ENCODE measurements around the gene TARBP1.

DNA sequence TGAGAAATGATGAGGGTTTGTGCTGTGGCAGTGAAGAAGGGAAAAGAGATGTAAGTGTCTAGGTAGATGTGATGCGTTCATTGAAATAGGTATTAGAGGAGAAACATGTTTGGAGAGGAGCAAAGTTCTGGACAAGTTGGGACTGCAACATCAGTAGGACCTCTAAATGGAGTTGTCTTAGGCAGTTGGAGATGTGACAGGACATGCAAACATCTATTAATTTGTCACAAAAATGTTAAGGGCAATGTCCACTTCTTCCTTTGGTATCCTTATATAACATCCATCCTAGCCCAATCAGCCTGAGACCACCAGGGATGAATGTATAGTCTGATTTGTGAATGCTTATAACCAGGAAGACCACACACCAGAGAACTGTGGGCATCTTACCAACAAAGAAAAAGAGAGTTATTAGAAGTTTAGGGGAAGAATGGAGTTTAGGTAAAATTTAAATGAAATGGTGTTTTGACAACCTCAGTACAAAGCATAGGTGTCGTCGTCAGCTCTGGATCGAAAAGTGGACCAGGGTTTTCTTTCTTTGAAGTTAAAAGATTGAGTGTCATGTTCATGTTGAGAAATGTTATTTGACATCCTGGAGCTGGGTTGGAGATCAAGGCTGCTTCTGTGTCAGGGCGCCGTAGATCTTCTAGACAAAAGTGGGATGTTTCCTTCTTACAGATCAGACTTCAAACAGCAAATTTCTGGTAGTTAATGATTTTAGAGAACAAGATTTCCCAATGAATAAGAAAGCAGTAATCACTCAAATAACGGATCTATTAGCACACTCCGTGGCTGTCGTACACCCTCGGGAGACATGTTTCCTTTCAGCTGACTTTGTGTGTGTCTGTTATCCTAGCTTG lies 97.1 kb downstream of the TARBP1 start:
- TF ChIP-seq, protein P1, sequence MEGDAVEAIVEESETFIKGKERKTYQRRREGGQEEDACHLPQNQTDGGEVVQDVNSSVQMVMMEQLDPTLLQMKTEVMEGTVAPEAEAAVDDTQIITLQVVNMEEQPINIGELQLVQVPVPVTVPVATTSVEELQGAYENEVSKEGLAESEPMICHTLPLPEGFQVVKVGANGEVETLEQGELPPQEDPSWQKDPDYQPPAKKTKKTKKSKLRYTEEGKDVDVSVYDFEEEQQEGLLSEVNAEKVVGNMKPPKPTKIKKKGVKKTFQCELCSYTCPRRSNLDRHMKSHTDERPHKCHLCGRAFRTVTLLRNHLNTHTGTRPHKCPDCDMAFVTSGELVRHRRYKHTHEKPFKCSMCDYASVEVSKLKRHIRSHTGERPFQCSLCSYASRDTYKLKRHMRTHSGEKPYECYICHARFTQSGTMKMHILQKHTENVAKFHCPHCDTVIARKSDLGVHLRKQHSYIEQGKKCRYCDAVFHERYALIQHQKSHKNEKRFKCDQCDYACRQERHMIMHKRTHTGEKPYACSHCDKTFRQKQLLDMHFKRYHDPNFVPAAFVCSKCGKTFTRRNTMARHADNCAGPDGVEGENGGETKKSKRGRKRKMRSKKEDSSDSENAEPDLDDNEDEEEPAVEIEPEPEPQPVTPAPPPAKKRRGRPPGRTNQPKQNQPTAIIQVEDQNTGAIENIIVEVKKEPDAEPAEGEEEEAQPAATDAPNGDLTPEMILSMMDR (IDR thresholded peaks at IDR 0.05), result no peak
- TF ChIP-seq, protein P2, sequence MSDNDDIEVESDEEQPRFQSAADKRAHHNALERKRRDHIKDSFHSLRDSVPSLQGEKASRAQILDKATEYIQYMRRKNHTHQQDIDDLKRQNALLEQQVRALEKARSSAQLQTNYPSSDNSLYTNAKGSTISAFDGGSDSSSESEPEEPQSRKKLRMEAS (IDR thresholded peaks at IDR 0.05), result no peak
- TF ChIP-seq HOXA7 (CRISPR knock-in tag; IDR thresholded peaks at IDR 0.05) (no peak), MYC (IDR thresholded peaks at IDR 0.05; ENCODE audit: borderline replicate concordance, low read length) (no peak), KDM5A (IDR thresholded peaks at IDR 0.05) (no peak), MAFK (IDR thresholded peaks at IDR 0.05; ENCODE audit: partially characterized antibody) (no peak), POLR2A (IDR thresholded peaks at IDR 0.05; ENCODE audit: low read length) (no peak), MAZ (IDR thresholded peaks at IDR 0.05; ENCODE audit: borderline replicate concordance, low read depth, low read length) (no peak), KDM1A (IDR thresholded peaks at IDR 0.05; ENCODE audit: low read depth) (no peak), BHLHE40 (IDR thresholded peaks at IDR 0.05; ENCODE audit: low read depth, low read length) (no peak), CBX2 (IDR thresholded peaks at IDR 0.05; ENCODE audit: borderline replicate concordance, low read depth) (no peak), CEBPB (IDR thresholded peaks at IDR 0.05) (no peak)
